Measurements from ENCODE around the gene IGF2. TPM values are rescaled to one million over a fixed set of nuclear protein-coding genes. Genes with fewer than 3 reads are reported as not detected.

Gene IGF2
- total RNA-seq, 1 experiment from 2014 or later = 5.0 TPM

GRCh38 chr11:2128511-2129307 lies 10.5 kb downstream of the IGF2 start:
- intact Hi-C loops (cut with micrococcal nuclease) = no loop called here
- no peaks in the 10 kb centered on the region for H3K9me3 ChIP-seq (ENCODE audit: low read length)
- H2AFZ ChIP-seq (ENCODE audit: low read length) = no peak overlapping the region
- TF ChIP-seq EZH2phosphoT487 (IDR thresholded peaks at IDR 0.05; ENCODE audit: borderline replicate concordance, low read length) = no peak
- no peak for TF ChIP-seq EZH2 (IDR thresholded peaks at IDR 0.05; ENCODE audit: low read length, unreplicated experiment)
- TF ChIP-seq CTCF (conservative IDR thresholded peaks at IDR 0.05; ENCODE audit: low read depth, low read length) = no peak
- no peaks in the 10 kb centered on the region for H3K36me3 ChIP-seq (ENCODE audit: low read depth, low read length)
- no peaks in the 10 kb centered on the region for H3K27me3 ChIP-seq (ENCODE audit: low read length)
- no TSS peak for BruUV-seq (replicated peaks)
- no peak overlapping the region for H3K9ac ChIP-seq (ENCODE audit: low read length)
- no peak overlapping the region for H3K27ac ChIP-seq (ENCODE audit: low read length)
- H3K79me2 ChIP-seq (ENCODE audit: low read length) = no peaks in the 10 kb centered on the region
- no peak for DNase-seq
- H3K4me2 ChIP-seq (ENCODE audit: low read length) = no peak overlapping the region
- no peaks in the 10 kb centered on the region for H3K9me2 ChIP-seq (replicated peaks; ENCODE audit: low read length)
- ChIA-PET CTCF (no interaction called here), POLR2A (ENCODE audit: unreplicated experiment) (no interaction called here)
- no peaks in the 10 kb centered on the region for H3K4me1 ChIP-seq (ENCODE audit: insufficient read depth, low read length)
- ATAC-seq = no peak
- H3F3A ChIP-seq (ENCODE audit: low read length, unreplicated experiment) = no peaks in the 10 kb centered on the region
- no peak overlapping the region for H3K4me3 ChIP-seq (ENCODE audit: low read length)
- H4K20me1 ChIP-seq (ENCODE audit: low read length) = no peaks in the 10 kb centered on the region

DNA sequence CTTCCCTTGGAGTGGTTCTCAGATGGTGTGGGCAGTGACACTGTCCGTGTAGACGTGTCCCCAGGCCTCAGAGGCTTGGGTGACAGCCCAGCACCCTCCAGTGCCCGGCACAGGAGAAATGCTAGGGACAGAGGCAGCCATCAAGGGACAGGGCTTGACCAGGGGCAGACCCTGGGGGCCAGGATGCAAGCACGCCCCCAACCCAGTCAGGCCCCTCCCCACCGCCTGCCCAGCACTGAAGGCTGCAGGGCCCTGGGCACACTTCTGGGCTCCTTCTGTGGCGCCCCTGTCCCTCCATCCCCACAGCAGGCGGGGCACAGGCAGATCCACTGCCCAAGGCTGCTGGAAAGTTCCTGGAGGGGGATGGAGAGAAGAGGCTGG lies 11.1 kb downstream of the IGF2 start:
- Histone ChIP-seq H4K20me1 (ENCODE audit: low read length) (no peaks in the 10 kb centered on the region), H3K79me2 (ENCODE audit: low read length) (no peaks in the 10 kb centered on the region), H3K4me1 (ENCODE audit: insufficient read depth, low read length) (no peaks in the 10 kb centered on the region), H3K4me3 (ENCODE audit: low read length) (no peak overlapping the region), H3K27me3 (ENCODE audit: low read length) (no peaks in the 10 kb centered on the region), H2AFZ (ENCODE audit: low read length) (no peak overlapping the region), H3K9me3 (ENCODE audit: low read length) (no peaks in the 10 kb centered on the region), H3K4me2 (ENCODE audit: low read length) (no peak overlapping the region), H3K27ac (ENCODE audit: low read length) (no peak overlapping the region), H3K9ac (ENCODE audit: low read length) (no peak overlapping the region), H3K9me2 (replicated peaks; ENCODE audit: low read length) (no peaks in the 10 kb centered on the region), H3F3A (ENCODE audit: low read length, unreplicated experiment) (no peaks in the 10 kb centered on the region), H3K36me3 (ENCODE audit: low read depth, low read length) (no peaks in the 10 kb centered on the region)
- CTCF ChIA-PET = no interaction called here
- POLR2A ChIA-PET (ENCODE audit: unreplicated experiment) = no interaction called here
- no peak for DNase-seq
- no peak for ATAC-seq
- TF ChIP-seq EZH2 (IDR thresholded peaks at IDR 0.05; ENCODE audit: low read length, unreplicated experiment) (no peak), CTCF (conservative IDR thresholded peaks at IDR 0.05; ENCODE audit: low read depth, low read length) (no peak), EZH2phosphoT487 (IDR thresholded peaks at IDR 0.05; ENCODE audit: borderline replicate concordance, low read length) (no peak)
- BruUV-seq (replicated peaks) = no TSS peak
- intact Hi-C loops (cut with micrococcal nuclease) = no loop called here

DNA sequence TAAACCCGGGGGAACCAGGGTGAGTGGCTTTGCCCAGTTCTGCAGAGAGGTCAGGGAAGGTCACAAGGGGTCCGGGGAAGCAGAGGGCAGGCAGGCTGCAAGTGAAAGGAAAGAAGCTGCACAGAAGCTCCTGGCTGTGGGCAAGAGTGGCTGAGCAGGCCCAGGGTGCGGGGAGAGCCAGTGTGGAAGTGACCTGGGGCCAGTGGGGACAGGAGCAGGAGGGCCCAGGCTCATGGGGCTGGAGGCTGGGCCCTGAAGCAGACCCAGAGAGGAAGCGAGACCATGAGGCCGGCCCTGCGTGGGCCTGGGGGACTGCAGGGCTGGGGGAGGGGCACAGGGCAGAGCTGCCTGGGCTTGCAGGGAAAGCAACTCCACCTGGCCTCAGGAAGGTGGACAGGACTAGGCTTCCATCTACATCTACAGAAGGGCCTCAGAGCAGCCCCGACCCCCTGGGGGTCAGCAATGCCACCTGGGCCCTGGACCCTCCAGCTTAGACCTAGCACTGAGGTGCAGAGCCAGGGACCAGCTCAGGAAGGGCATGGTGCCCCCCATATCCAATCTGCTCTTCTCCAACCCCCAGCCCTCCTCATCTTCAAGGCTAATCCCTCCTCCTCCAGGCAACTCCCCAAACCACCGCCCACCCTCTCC lies 11.6 kb downstream of the IGF2 start:
- ChIA-PET POLR2A (ENCODE audit: unreplicated experiment) (no interaction called here), CTCF (no interaction called here)
- BruUV-seq (replicated peaks) = no TSS peak
- no peak for DNase-seq
- Histone ChIP-seq H3K9me3 (ENCODE audit: low read length) (no peaks in the 10 kb centered on the region), H3K9ac (ENCODE audit: low read length) (no peak overlapping the region), H3F3A (ENCODE audit: low read length, unreplicated experiment) (no peaks in the 10 kb centered on the region), H3K4me3 (ENCODE audit: low read length) (no peak overlapping the region), H3K36me3 (ENCODE audit: low read depth, low read length) (no peaks in the 10 kb centered on the region), H3K9me2 (replicated peaks; ENCODE audit: low read length) (no peaks in the 10 kb centered on the region), H2AFZ (ENCODE audit: low read length) (no peak overlapping the region), H3K4me1 (ENCODE audit: insufficient read depth, low read length) (peaks cover 1% of the 10 kb centered on the region; the same call in 1 of the 2 replicates), H3K27me3 (ENCODE audit: low read length) (no peaks in the 10 kb centered on the region), H4K20me1 (ENCODE audit: low read length) (no peaks in the 10 kb centered on the region), H3K4me2 (ENCODE audit: low read length) (no peak overlapping the region), H3K27ac (ENCODE audit: low read length) (no peak overlapping the region), H3K79me2 (ENCODE audit: low read length) (no peaks in the 10 kb centered on the region)
- intact Hi-C loops (cut with micrococcal nuclease) = no loop called here
- TF ChIP-seq CTCF (conservative IDR thresholded peaks at IDR 0.05; ENCODE audit: low read depth, low read length) (no peak), EZH2phosphoT487 (IDR thresholded peaks at IDR 0.05; ENCODE audit: borderline replicate concordance, low read length) (no peak), EZH2 (IDR thresholded peaks at IDR 0.05; ENCODE audit: low read length, unreplicated experiment) (no peak)
- ATAC-seq = no peak

Measured in PC-3 (cell line).